Ascending aorta (tissue), 2 donors: ENCODE results near the gene RUNX1. TPM values are rescaled to one million over a fixed set of nuclear protein-coding genes. Genes with fewer than 3 reads are reported as not detected.

Source experiments
- DNase-seq, 2 donors: peaks; one replicate each; pipeline ENCODE4 v3.0.0-alpha.2; 2019; ENCODE audit warnings: low spot score in 2 of 2
- H3K27ac ChIP-seq, 2 donors: fragments of 200-600 bp; sonication (generic); one replicate each; pipeline ENCODE4 v1.5.1; 2016 to 2017; ENCODE audit warnings: mild to moderate bottlenecking in 1 of 2
- H3K27me3 ChIP-seq: fragments of 200-600 bp; sonication (generic); one replicate; pipeline ENCODE4 v1.5.1; 2017
- H3K36me3 ChIP-seq, 2 donors: fragments of 200-600 bp; sonication (generic); one replicate each; pipeline ENCODE4 v1.5.1; 2016
- H3K4me1 ChIP-seq, 2 donors: fragments of 200-600 bp; sonication (generic); one replicate each; pipeline ENCODE4 v1.5.1; 2016 to 2017; ENCODE audit warnings: mild to moderate bottlenecking in 1 of 2
- H3K4me3 ChIP-seq, 2 donors: fragments of 200-600 bp; sonication (generic); one replicate each; pipeline ENCODE4 v1.5.1; 2016 to 2017; ENCODE audit warnings: mild to moderate bottlenecking in 1 of 2
- H3K9me3 ChIP-seq, 2 donors: fragments of 200-600 bp; sonication (generic); one replicate each; pipeline ENCODE4 v1.5.1; 2016
- CTCF ChIP-seq, 3 experiments: fragments of 200-600 bp in 2 of 3; fragments of 450-650 bp in 1 of 3; sonication (generic) in 2 of 3; IDR thresholded peaks; one replicate each; pipeline ENCODE4 v1.5.1; 2016 to 2019; ENCODE audit warnings: antibody characterized with exemption in 3 of 3, mild to moderate bottlenecking in 1 of 3, moderate library complexity in 1 of 3
- intact Hi-C: fragments of 100-400 bp; cut with DNase I; formaldehyde crosslinking; loops from one replicate; pipeline ENCODE4 v1.15.1; 2023
- total RNA-seq: library from RNA; depleted of rRNA; stranded (reverse); fragments of >200 nt; gene quantifications from one replicate; pipeline ENCODE4 v1.1.0, GENCODE V29; 2016

Gene RUNX1
- total RNA-seq, 1 donor from 2014 or later = 16.3 TPM

DNA sequence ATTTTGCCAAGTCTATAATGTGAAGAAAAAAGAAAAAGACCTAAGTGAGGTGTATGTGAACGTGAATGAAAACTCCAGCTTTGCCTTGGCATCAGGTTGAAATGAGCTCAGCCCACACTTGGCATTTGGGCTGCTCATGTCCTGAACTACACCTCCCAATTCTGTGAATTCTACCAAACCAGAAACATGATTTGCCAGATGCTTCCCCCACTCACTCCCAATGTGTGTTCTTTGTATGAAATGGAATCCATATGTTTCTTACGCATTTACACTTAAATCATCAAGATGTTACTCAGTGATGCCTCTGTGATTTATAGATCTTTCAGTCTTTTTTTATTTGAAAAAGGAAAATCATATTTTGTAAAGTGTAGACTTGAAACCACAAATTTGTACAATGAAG lies 32.8 kb upstream of the RUNX1 start:
- no peaks in the 10 kb centered on the region for H3K9me3 ChIP-seq
- no peak for TF ChIP-seq CTCF (IDR thresholded peaks at IDR 0.05)
- H3K4me1 ChIP-seq = no peaks in the 10 kb centered on the region
- DNase-seq = no peak
- H3K4me3 ChIP-seq = no peak overlapping the region
- H3K27ac ChIP-seq = no peak overlapping the region
- no peaks in the 10 kb centered on the region for H3K27me3 ChIP-seq
- H3K36me3 ChIP-seq = no peaks in the 10 kb centered on the region
- intact Hi-C loops = no loop called here

GRCh38 chr21:35079181-35079580 lies 30.1 kb upstream of the RUNX1 start:
- Histone ChIP-seq H3K9me3 (no peaks in the 10 kb centered on the region), H3K4me3 (no peak overlapping the region), H3K27me3 (no peaks in the 10 kb centered on the region), H3K27ac (no peak overlapping the region), H3K36me3 (no peaks in the 10 kb centered on the region), H3K4me1 (no peaks in the 10 kb centered on the region)
- no peak for DNase-seq
- intact Hi-C loops = no loop called here
- TF ChIP-seq CTCF (IDR thresholded peaks at IDR 0.05) = no peak

DNA sequence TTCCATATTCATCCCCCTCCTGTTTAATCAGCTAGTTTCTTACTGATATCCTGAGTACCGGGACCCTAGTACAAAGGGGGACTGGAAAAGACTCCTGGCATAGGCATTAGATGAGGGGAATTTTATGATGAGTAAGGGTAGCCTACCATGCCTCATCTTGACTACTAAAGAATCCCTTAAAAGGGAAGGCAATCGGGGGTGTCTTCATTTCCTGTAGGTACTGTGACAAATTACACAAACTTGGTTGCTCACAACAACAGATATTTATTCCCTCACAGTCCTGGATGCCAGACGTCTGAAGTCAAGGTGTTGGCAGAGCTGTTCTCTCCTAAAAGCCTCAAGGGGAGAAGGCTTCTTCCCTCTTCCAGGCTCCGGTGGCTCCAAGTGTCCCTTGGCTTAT lies 28.9 kb upstream of the RUNX1 start:
- no peaks in the 10 kb centered on the region for H3K36me3 ChIP-seq
- no peaks in the 10 kb centered on the region for H3K9me3 ChIP-seq
- intact Hi-C loops = no loop called here
- no peaks in the 10 kb centered on the region for H3K27me3 ChIP-seq
- H3K27ac ChIP-seq = no peak overlapping the region
- H3K4me1 ChIP-seq = peaks cover 0 to 3% of the 10 kb centered on the region in 2 donors
- no peak for DNase-seq
- TF ChIP-seq CTCF (IDR thresholded peaks at IDR 0.05) = no peak
- H3K4me3 ChIP-seq = no peak overlapping the region

GRCh38 chr21:35077466-35077865 lies 28.4 kb upstream of the RUNX1 start:
- H3K27me3 ChIP-seq = no peaks in the 10 kb centered on the region
- H3K4me1 ChIP-seq = peaks cover 0 to 7% of the 10 kb centered on the region in 2 donors
- H3K36me3 ChIP-seq = no peaks in the 10 kb centered on the region
- intact Hi-C loops = no loop called here
- H3K9me3 ChIP-seq = no peaks in the 10 kb centered on the region
- no peak for TF ChIP-seq CTCF (IDR thresholded peaks at IDR 0.05)
- no peak for DNase-seq
- H3K4me3 ChIP-seq = no peak overlapping the region
- no peak overlapping the region for H3K27ac ChIP-seq

GRCh38 chr21:35075546-35075945 lies 26.4 kb upstream of the RUNX1 start:
- intact Hi-C loops = no loop called here
- no peak overlapping the region for H3K4me3 ChIP-seq
- TF ChIP-seq CTCF (IDR thresholded peaks at IDR 0.05) = no peak

DNA sequence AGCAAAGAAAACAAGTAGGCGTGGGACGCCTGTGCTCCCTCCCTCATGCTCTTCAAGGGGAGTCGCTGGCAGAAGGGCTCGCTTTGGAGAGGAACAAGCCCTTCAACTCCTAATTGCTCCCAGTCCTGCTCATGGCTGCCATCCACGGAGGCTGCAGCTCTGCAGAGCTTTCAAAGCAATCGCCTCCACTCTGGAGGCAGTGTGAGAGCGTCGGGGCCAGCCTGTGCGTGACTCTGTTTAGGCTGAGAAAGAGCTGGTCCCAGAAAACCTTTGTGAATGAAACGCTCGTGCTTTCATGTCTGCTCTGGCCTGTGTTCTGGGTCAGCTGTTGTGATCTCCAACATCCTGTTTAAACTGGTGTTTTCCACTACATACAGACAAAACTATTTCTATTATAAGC lies 23.9 kb upstream of the RUNX1 start:
- peak overlapping the region in 1 of 2 donors; percentile 2 for H3K4me3 ChIP-seq
- no peaks in the 10 kb centered on the region for H3K27me3 ChIP-seq
- TF ChIP-seq CTCF (IDR thresholded peaks at IDR 0.05) = no peak
- intact Hi-C loops = no loop called here
- peak overlapping the region in 1 of 2 donors; percentile 2 for H3K27ac ChIP-seq
- no peak for DNase-seq
- H3K9me3 ChIP-seq = no peaks in the 10 kb centered on the region
- no peaks in the 10 kb centered on the region for H3K36me3 ChIP-seq
- peaks cover 0 to 8% of the 10 kb centered on the region in 2 donors for H3K4me1 ChIP-seq

More at GRCh38 chr21:35075546-35075945, 26.4 kb upstream of the RUNX1 start:
- DNase-seq = no peak
- H3K9me3 ChIP-seq = no peaks in the 10 kb centered on the region
- H3K27me3 ChIP-seq = no peaks in the 10 kb centered on the region
- peaks cover 0 to 8% of the 10 kb centered on the region in 2 donors for H3K4me1 ChIP-seq
- H3K36me3 ChIP-seq = no peaks in the 10 kb centered on the region
- no peak overlapping the region for H3K27ac ChIP-seq
